Gastrocnemius medialis (tissue), 4 donors: Measurements from ENCODE around the gene C10orf95.

Experiments
- CTCF ChIP-seq, 5 experiments: fragments of 450-650 bp in 3 of 5; fragments of 200-600 bp in 2 of 5; sonication (generic) in 2 of 5; IDR thresholded peaks in 4 of 5; conservative IDR thresholded peaks in 1 of 5; 1 replicate in 4 of 5; 2 replicates in 1 of 5; pipeline ENCODE4 v1.5.1; 2016 to 2019; ENCODE audit warnings: antibody characterized with exemption in 5 of 5, mild to moderate bottlenecking in 3 of 5, moderate library complexity in 3 of 5
- POLR2A ChIP-seq, 2 donors: fragments of 450-650 bp; IDR thresholded peaks; one replicate each; pipeline ENCODE4 v1.6.1; 2017; ENCODE audit warnings: antibody characterized with exemption in 2 of 2, mild to moderate bottlenecking in 2 of 2, moderate library complexity in 2 of 2

- TF ChIP-seq CTCF (IDR thresholded peaks at IDR 0.05 in 4 of 5, conservative IDR thresholded peaks at IDR 0.05 in 1 of 5) (no peak), POLR2A (IDR thresholded peaks at IDR 0.05) (peak; percentile 15 to 31)
These were observed 41.6 kb upstream of the C10orf95 start for GRCh38 chr10:102492983-102493382.
